Measurements from ENCODE around the gene MPST.

The MPST gene

DNA sequence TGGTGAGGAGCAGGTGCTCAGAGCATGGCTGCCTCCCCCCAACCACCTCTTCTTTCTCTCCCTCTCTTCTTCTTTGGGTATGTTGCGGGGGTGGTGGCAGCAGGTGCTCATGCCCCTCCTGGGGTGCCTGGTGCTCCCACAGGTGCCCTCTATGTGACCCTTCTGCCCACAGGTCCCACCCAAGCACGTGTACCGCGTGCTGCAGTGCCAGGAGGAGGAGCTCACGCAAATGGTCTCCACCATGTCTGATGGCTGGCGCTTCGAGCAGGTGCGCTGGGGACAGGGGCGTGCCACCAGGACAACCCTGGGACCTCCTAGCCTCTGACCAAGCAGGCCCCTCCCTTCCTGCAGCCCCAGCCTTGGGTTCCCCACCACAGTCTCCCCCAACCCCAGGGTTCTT lies 37.7 kb downstream of the MPST start:
- Histone ChIP-seq H3K27ac (no peak overlapping the region), H3K4me3 (no peak overlapping the region)

DNA sequence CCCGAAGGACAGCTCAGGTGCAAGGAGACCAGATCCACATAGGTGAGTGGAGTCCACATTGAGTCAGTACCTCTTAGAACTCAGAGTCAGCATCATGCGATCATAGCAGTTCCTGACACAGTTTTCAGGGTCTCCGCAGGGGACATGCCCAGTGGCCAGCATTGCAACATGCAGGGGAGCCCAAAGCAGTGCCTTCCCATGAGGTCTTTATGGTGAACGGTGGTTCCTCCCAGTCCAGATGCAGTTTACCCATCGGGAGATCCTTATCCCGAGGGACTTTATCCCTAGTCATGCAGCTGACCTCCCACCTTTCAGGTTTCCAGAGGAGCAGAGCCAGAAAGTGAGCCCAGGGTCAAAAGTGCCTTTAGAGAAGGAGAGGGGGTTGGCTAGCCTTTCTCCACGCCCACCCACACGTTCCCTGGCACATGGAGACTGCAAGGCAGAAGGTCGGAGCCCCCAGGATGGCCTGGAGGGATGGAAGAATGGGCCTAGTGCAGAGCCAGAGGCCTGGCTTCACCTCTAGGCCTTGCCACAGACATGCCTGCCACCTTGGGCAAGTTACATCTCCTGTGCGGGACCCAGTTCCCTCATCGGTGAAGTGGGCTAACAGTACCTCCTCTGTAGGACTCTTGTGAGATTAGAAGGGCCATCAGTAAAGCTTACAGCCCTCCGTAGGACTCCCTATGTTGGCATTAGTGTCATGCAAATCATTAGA lies 38.4 kb downstream of the MPST start:
- Histone ChIP-seq H3K27ac (no peak overlapping the region), H3K4me3 (no peak overlapping the region)

DNA sequence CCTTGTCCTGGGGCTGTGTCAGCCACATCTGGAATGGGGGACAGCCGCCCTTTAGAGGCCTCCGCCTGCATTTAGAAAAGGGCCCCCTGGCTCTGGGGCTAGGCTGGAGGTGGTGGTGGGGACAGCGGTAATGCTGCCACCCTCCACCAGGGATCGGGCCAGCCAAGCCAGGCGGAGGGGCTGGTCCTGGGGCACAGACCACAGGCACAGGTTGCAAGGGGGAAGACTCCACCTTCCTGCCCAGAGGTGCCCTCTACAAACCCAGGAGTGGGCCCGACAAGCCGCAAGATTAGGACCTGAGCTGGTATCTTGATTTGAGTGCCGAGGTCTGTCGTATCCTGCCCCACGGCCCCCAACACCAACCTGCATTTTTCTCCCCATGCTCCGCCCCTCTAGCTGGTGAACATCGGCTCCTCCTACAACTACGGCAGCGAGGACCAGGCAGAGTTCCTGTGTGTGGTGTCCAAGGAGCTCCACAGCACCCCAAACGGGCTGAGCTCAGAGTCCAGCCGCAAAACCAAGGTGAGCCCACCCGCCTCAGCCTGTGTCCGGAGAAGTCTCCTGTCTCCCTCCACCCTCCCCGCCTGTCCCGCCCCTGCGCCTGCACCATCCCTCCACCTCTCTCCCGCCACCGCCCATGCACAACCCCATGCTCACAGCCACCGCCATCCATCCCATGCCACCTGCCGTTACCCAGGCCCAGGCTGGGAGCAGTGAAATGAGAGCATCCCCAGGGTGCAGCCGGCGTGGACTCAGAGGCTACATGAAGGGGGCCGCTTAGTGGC lies 39.6 kb downstream of the MPST start:
- no peak overlapping the region for H3K4me3 ChIP-seq

DNA sequence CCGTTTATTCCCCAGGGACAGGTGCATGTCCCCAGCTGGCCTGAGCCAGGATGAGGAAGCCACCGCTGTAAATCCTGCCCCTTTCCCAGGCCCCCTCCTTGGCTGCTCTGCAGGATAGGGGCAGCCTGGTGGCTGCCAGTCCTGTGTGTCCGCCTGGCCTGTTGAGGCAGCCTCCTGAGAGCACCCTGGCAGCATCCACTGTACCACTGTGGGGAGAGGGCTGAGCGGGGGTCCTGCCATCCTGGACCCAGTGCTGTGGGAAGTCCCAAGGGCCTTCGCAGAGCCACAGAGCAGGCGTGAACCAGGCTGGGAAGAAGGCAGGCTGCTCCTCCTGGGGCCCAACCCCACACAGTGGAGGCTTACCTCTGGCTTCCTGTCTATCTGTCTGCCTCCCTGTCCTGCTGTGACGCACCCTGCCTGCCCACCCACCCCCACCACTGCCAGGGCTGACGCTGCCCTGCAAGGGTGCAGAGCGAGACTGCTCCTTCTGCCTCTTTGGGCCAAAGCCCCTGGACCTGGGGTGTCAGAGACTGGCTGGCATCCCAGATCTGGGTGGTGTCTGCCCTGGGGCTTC lies 40.4 kb downstream of the MPST start:
- peak overlapping the region in 1 of 21 experiments; percentile 37 for H3K27ac ChIP-seq
- H3K4me3 ChIP-seq, result no peak overlapping the region

More for the DNA sequence above, 39.6 kb downstream of the MPST start:
- H3K27ac ChIP-seq, result no peak overlapping the region

DNA sequence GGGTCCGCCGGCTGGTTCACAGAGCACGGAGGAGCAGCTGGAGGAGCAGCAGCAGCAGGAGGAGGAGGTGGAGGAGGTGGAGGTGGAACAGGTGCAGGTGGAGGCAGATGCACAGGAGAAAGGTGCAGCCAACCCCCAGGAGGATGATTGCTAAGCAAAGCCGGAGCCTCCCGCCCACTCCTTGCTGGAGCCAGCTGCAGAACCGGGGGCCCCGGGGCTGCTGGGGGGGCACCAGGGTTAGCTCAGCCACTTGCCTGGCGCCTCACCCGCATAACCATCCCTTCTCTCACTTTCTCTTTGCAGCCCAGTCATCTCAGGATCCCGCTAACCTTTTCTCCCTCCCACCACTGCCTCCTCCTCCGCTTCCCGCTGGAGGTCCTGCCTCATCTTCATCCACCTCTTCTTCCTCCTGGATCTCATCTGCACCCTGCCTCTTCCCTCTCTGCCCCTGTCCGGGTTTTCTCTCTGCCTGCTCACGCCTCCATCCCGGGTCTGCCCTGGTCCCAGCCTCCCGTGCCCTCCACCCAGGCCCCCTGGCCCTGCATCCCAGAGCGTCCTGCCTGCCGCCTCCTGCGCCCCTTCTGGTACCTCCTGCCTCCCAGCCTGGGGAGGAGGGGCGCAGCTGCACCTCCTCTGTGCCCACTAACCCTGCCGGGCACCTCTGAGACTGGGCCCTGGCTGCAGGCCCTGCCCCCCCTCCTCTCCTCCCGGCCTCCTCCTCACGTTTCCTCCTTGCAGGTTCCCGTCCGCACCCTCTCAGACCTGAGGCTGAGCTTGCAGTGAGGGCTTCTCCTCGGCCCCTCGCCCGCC lies 41.5 kb downstream of the MPST start:
- no peak overlapping the region for H3K4me3 ChIP-seq
- no peak overlapping the region for H3K27ac ChIP-seq

DNA sequence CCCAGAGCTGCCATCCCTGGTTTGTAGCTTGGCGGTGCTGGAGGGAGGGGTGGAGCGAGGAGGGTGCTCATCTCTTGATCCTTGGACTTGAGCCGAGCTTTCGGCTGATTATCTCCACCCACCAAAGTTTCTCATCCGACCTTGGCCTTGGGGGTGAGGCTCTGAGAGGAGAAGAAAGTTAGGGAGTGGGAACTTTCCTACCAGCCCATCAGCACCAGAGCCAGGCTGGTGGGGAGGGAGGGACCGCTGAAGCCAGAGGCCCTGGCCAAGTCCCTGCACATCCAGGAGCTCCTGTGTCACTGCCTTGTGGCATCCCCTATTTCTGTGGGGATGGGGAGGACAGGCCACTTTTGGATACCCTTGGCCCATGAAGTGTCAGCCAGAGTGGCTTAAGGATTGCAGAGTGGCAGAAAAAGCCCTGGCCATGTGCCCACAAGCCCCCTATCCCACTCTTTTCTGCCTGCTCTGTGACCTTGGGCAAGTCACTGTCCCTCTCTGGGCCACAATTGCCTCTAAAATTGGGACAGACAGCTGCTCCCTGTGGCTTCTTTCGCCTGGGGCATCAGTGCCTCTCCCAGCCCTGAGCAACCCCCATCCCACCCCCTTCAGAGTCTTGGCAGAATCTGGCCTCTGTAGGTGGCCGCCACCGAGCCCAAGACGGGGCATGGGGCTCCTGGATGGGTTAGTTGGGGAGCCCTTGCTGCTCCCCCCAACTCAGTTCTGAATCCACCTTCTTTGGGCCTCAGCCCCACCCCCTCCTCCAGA lies 42.3 kb downstream of the MPST start:
- Histone ChIP-seq H3K4me3 (no peak overlapping the region), H3K27ac (no peak overlapping the region)

DNA sequence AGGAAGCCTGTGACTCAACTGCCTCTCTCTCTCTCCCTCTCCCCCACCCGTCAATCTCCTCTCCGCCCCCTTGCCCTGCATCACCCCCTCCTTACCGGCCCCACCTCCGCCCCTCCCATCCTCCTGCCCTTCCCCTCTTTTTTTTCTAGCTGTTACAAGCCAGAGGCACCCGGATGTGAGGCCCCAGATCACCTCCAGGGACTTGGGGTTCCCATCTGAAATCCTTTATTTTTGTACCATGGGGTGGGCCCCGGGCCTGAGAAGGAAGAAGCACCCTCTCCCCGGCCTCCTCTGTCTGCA lies 42.8 kb downstream of the MPST start:
- Histone ChIP-seq H3K27ac (no peak overlapping the region), H3K4me3 (no peak overlapping the region)

DNA sequence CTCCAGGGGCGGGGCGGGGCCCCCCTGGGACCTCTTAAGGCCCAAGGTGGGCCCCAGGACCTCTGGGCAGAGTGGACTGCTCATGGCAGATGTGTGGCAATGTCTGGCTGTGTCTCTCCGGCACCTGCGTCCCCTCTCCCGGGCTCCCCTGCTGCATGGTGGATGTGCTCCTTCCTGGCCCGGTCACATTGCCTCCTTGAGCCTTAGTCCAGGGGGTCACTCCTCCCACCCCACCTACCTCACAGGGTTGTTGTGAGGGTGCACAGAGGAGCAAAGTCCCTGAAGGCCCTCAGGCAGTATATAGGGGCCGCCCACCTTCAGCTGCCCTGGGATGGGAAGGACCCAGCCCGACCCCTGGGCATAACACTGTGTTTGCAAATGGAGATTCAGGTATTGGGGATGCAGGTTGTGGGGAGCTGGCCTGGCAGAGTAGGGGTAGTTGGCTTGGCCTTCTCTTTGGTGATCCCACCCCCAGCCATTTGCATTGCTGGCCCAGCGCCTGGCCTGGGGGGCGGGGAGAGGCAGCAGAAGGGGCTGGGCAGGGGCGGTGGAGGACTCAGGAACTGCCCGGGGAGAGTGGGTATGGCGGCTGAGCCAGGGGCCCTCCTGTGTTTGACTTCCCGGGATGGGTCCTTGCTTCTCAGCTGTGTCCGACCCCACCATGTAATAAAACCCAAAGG lies 43.3 kb downstream of the MPST start:
- Histone ChIP-seq H3K27ac (no peak overlapping the region), H3K4me3 (no peak overlapping the region)

DNA sequence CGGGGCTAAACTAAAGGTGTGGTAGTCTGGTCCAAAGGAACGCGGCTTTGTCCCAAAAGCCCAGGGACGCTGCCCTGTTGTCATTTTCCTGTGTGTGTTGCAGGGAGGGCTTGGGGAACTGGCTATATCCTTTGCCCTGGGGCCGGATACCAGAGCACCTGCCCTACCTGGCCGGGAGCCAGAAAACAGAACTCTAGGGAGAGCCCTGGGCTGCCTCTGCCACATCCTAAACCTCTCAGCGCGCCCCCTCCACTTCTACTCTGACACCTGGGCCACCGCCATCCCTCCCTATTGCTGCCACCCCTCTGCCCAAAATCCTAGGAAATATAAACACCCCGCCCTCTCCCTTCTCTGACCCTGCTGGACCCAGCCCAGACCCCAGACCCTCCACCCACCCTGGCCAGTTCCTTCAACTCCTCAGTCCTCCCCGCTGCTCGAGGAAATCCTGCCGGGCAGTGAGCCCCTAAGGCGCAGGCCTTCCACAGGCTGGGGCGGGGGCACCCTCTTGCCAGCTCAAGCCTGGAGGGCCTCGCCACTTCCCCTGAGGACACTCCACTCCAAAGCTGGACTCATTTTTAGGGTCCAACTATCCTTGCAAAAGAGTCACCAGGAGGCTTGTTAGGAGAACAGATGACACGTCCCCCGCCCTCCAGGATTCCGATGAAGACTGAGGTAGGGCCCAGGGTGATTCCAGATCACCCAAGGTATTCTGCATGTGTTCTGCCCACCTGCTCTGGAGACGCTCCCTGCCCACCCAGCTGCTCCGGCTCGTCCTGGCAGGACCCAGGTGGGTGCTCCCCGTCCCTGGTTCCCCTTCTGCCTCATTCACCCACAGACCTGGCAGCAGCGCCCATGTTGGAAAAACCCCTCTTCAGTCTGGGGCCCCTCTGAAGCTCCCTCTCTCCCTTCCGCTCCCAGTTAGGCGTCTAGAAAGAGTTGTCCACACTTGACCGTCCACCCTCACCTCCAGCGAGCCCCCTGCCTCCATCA lies 44.2 kb downstream of the MPST start:
- H3K27ac ChIP-seq, result no peak overlapping the region
- no peak overlapping the region for H3K4me3 ChIP-seq

DNA sequence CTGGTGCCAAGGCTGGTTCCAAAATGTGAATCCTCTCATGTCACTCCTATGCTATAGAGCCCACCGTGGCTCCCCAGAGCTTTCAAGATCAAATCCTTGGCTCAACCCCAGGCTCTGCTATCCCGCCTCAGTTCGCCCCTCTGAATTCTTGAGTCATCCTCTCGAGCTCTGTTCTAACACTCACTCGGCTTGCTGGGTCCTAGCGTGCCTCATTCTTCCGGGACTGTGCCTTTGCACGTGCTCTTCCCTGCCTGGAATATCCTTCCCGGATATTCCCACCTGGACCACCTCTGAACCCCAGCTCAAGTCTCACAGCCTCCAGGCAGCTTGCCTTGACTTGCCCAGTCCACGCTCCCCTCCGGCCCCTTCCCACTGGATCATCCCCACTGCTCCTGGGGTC lies 45.0 kb downstream of the MPST start:
- H3K4me3 ChIP-seq, result no peak overlapping the region
- H3K27ac ChIP-seq, result no peak overlapping the region

DNA sequence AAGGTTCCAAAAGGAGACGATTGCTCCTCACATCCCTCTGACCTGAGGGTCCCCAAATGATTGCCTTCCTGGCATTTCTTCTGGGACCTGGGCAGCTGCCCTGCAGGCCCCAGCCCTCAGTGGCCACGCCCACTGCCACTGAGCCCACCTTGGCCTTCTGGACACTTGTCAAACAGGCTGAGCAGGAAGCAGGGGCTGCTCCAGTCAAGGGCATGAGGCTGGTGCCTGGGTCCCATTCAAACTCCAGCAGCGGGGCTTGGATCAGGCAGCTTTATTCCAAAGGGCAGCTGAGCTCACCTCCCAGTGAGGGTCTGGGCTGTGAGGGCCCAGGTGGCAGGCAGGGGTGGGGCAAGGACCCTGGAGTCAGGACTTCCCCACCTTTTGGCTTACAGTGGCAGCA lies 45.6 kb downstream of the MPST start:
- H3K4me3 ChIP-seq, result no peak overlapping the region
- no peak overlapping the region for H3K27ac ChIP-seq

DNA sequence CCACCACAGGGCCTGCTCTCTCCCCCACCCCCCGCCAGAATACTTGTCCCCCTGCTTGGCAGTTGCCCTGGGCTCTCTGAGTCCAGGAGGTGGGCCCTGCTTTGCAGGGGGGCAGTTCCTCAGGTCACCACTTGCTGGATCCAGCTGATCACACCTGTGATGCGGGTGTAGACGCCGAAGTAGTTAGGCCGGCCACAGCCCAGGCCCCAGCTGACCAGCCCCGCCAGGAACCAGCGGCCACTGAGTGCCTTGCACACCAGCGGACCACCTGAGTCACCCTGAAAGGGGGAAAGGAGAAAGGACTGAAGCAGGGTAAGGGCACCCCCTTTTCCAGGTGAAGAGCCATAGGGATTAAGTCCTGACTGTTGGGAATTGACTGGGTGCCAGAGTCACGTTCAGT lies 46.4 kb downstream of the MPST start:
- no peak overlapping the region for H3K27ac ChIP-seq
- no peak overlapping the region for H3K4me3 ChIP-seq

DNA sequence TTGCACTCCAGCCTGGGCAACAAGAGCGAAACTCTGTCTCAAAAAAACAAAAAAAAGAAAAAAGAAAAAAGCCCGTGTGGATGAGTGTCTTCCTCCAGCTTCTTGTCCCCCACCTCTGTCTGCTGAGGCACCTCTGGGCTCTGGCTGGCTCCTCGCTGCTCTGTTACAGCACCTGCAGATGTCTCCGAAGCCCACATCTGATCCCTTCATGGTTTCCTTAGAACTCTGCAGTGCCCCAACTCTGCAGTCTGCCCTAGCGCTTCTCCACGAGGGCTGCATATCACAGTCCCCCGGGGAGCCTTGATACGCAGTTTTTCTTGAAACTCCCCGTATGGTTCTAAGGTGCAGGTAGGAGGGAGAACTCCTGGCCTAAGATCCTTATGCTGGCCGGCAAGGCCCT lies 47.9 kb downstream of the MPST start:
- Histone ChIP-seq H3K4me3 (no peak overlapping the region), H3K27ac (no peak overlapping the region)

DNA sequence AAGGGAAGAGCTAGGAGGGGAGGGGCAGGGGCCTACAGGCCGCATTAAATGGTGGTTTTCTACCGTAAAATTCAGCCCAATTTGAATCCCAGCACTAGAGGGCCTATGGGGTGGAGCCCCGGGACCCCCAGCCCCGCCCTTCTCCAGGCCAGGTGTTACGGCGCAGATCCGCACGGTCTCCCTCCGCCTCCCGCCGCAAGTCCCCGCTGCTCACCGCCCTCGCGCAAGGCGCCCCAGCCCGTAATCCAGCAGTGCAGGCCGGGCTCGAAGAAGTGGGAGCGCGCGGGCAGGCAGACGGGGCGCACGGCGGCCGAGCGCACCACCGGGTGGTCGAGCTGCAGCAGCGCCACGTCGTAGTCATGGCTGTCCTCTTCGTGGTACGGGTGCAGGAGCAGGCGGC lies 49.3 kb downstream of the MPST start:
- Histone ChIP-seq H3K4me3 (no peak overlapping the region), H3K27ac (no peak overlapping the region)

DNA sequence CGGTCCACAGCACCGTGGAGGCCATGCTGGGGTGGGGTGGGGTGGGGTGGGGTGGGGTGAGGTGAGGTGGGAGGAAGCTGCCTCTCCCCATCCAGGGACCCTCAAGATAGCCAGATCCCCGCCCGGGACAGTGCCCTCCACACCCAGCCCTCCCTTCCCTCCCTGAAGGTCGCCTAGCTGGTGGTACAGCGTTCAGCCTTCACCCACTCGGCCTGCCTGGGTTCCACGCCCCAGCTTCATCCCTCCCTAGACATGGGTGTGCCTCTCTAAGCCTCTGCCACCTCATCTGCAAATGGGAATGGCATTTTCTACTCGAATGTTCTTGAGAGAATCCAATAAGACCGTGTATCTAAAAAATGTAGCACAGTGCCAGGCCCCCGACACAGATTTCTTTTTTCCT lies 49.8 kb downstream of the MPST start:
- Histone ChIP-seq H3K27ac (no peak overlapping the region), H3K4me3 (no peak overlapping the region)

DNA sequence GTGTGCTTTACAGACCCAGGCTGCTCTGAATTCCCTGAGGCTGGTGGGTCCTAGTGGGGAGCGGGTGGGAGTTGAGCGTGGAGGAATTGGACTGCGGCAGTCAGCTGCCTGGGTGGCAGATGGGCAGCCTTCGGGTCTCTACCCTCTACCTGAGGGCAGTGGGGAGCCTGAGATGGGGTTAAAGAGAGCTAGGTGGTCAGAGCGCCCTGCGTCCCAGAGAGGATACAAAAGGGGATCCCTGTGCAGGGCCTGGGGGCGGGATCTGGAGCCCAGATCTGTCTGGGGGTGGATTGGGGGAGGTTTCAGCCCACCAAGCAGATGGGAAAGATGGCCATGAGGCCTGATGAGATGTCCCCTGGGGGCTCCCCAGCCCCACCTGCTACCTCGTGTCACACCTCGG lies 50.2 kb downstream of the MPST start:
- H3K4me3 ChIP-seq, result no peak overlapping the region

DNA sequence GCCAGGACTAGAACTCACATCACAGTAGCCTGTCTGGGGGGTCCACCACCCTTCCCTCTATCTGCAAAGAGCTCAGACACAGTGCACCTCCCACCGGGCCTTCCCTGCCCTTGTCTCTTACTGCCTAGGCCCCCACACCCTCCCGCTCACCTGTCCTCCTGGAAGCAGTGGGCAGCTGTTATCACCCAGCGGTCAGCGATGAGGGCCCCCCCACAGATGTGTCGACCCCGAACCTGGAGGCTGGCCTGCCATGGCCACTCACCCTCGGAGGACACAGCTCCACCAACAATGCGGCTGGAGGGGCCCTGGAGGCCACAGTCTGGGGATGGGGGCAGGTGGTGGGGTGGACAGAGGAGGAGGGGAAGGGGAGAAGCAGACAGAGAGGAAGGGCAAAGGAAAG lies 50.8 kb downstream of the MPST start:
- Histone ChIP-seq H3K4me3 (no peak overlapping the region), H3K27ac (no peak overlapping the region)

More for the DNA sequence above, 50.2 kb downstream of the MPST start:
- no peak overlapping the region for H3K27ac ChIP-seq

DNA sequence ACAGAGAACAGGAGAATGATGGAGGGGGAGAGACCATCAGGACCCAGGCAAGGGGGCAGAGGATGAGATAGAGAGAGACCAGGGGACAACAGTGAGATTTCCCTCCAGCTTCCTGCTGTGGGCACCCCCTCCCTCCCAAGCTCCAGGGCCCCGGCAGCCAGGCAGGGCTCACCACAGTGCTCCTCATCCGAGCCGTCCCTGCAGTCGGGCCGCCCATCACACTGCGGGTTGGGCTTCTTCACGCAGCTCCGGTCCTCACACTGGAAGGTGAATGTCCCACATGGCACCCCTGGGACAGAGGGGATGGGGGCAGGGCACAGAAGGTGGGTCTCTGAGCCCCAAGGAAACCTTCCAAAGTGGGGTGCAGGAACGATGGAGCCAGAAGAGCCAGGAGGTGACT lies 51.2 kb downstream of the MPST start:
- Histone ChIP-seq H3K27ac (no peak overlapping the region), H3K4me3 (no peak overlapping the region)
